Body of pancreas (tissue), 4 donors: ENCODE results near the gene ARID3A.

Experiments used
- POLR2A ChIP-seq, 3 donors: fragments of 450-650 bp; IDR thresholded peaks; one replicate each; pipeline ENCODE4 v1.6.1; 2016; ENCODE audit warnings: antibody characterized with exemption in 3 of 3, mild to moderate bottlenecking in 2 of 3
- TF ChIP-seq, protein P1 (sequence below), 7 experiments: fragments of 450-650 bp in 4 of 7; fragments of 200-600 bp in 3 of 7; sonication (generic) in 3 of 7; IDR thresholded peaks; one replicate each; pipeline ENCODE4 v1.5.1; 2016 to 2019; ENCODE audit warnings: antibody characterized with exemption in 7 of 7

DNA sequence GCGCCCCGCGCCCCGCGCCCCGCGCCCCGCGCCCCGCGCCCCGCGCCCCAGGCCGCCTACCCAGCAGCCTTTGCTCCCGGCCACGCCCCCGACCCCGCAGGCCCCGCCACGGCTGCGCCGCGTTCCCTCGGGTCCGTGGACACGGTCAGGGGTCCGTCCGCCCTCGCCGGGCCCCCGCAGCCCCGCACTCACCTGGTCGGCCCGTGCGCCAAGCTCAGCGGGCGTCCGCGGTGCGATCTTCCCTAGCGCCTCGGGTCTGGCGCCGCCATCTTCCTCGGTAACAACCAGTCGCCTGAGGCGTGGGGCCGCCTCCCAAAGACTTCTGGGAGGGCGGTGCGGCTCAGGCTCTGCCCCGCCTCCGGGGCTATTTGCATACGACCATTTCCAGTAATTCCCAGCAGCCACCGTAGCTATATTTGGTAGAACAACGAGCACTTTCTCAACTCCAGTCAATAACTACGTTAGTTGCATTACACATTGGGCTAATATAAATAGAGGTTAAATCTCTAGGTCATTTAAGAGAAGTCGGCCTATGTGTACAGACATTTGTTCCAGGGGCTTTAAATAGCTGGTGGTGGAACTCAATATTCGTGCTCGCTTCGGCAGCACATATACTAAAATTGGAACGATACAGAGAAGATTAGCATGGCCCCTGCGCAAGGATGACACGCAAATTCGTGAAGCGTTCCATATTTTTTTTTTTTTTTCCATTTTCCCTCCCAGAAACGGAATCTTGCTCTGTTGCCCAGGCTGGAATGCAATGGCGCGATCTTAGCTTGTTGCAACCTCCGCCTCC, 32.7 kb upstream of the ARID3A start, which contains the start of the genes MED16 and RNU6-9:
- TF ChIP-seq POLR2A (IDR thresholded peaks at IDR 0.05): peak; percentile 62 to 70 (median 69)
- TF ChIP-seq, protein P1, sequence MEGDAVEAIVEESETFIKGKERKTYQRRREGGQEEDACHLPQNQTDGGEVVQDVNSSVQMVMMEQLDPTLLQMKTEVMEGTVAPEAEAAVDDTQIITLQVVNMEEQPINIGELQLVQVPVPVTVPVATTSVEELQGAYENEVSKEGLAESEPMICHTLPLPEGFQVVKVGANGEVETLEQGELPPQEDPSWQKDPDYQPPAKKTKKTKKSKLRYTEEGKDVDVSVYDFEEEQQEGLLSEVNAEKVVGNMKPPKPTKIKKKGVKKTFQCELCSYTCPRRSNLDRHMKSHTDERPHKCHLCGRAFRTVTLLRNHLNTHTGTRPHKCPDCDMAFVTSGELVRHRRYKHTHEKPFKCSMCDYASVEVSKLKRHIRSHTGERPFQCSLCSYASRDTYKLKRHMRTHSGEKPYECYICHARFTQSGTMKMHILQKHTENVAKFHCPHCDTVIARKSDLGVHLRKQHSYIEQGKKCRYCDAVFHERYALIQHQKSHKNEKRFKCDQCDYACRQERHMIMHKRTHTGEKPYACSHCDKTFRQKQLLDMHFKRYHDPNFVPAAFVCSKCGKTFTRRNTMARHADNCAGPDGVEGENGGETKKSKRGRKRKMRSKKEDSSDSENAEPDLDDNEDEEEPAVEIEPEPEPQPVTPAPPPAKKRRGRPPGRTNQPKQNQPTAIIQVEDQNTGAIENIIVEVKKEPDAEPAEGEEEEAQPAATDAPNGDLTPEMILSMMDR (IDR thresholded peaks at IDR 0.05): peak in 1 of 7 experiments; percentile 3
